SK-N-SH (cell line): ENCODE results near the gene HERC4. TPM values are rescaled to one million over a fixed set of nuclear protein-coding genes. Genes with fewer than 3 reads are reported as not detected.

Source experiments
- CTCF ChIA-PET: fragments of 300-600, 350-600 bp; formaldehyde crosslinking; extraction: SDS; loops from one replicate; lab custom pipeline; 2021; lab: Yijun Ruan, JAX
- POLR2A ChIA-PET: fragments of 350-600 bp; sonication (Branson Sonifier 250); formaldehyde crosslinking; extraction: SDS; loops from one replicate; lab custom pipeline; 2020; ENCODE audit warnings: antibody characterized with exemption, inconsistent platforms; lab: Yijun Ruan, JAX
- DNase-seq: peaks from one replicate; pipeline ENCODE4 v3.0.0; 2012
- H2AFZ ChIP-seq: fragments of 200-600 bp; sonication (generic); 2 replicates; pipeline ENCODE4 v1.8.1; 2016; ENCODE audit warnings: antibody characterized with exemption, mild to moderate bottlenecking, low read depth
- H3F3A ChIP-seq: fragments of 200-600 bp; sonication (generic); replicated peaks from 2 replicates; pipeline ENCODE3; 2016; ENCODE audit warnings: antibody characterized with exemption, mild to moderate bottlenecking; ENCODE audit not compliant: insufficient read depth
- H3K27ac ChIP-seq, 2 experiments: fragments of 200-500 bp in 1 of 2; fragments of 200-600 bp in 1 of 2; sonication (Bioruptor generic) in 1 of 2; sonication (generic), shearing (Covaris generic) in 1 of 2; 2 replicates each; pipeline versions ENCODE4 v1.5.1 to v1.6.1; 2014 to 2016; ENCODE audit warnings: low read depth in 2 of 2, inconsistent platforms in 1 of 2, low read length in 1 of 2, mild to moderate bottlenecking in 1 of 2, mixed read lengths in 1 of 2
- H3K27me3 ChIP-seq: fragments of 200-600 bp; sonication (generic), shearing (Covaris generic); 2 replicates; pipeline ENCODE4 v1.6.1; 2016; ENCODE audit warnings: mixed run types; ENCODE audit not compliant: insufficient read depth
- H3K36me3 ChIP-seq, 2 experiments: fragments of 200-500 bp in 1 of 2; fragments of 200-600 bp in 1 of 2; sonication (Bioruptor generic) in 1 of 2; sonication (generic) in 1 of 2; replicated peaks in 1 of 2; 2 replicates each; pipeline versions ENCODE3 to v1.5.1; 2014 to 2016; ENCODE audit warnings: low read length in 1 of 2, mild to moderate bottlenecking in 1 of 2; ENCODE audit not compliant: insufficient read depth in 2 of 2, control insufficient read depth in 1 of 2
- H3K4me1 ChIP-seq, 2 experiments: fragments of 200-500 bp in 1 of 2; fragments of 200-600 bp in 1 of 2; sonication (Bioruptor generic) in 1 of 2; sonication (generic), shearing (Covaris generic) in 1 of 2; 2 replicates each; pipeline versions ENCODE4 v1.5.1 to v1.6.1; 2014 to 2016; ENCODE audit warnings: low read depth in 1 of 2, low read length in 1 of 2, mixed run types in 1 of 2; ENCODE audit not compliant: insufficient read depth in 2 of 2, control insufficient read depth in 1 of 2
- H3K4me2 ChIP-seq: fragments of 200-600 bp; sonication (generic), shearing (Covaris generic); 2 replicates; pipeline ENCODE4 v1.6.1; 2017; ENCODE audit warnings: mixed run types
- H3K4me3 ChIP-seq, 2 experiments: fragments of 200-500 bp in 1 of 2; fragments of 200-600 bp in 1 of 2; sonication (Bioruptor generic) in 1 of 2; sonication (generic), shearing (Covaris generic) in 1 of 2; 2 replicates each; pipeline versions ENCODE4 v1.5.1 to v1.8.1; 2014 to 2016; ENCODE audit warnings: low read depth in 2 of 2, inconsistent platforms in 1 of 2, low read length in 1 of 2, mild to moderate bottlenecking in 1 of 2, mixed read lengths in 1 of 2, moderate library complexity in 1 of 2
- H3K79me2 ChIP-seq: fragments of 200-600 bp; sonication (generic); 2 replicates; pipeline ENCODE4 v1.8.1; 2017; ENCODE audit warnings: mild to moderate bottlenecking; ENCODE audit not compliant: insufficient read depth
- H3K9ac ChIP-seq: fragments of 200-600 bp; sonication (generic); 2 replicates; pipeline ENCODE4 v1.6.1; 2017; ENCODE audit warnings: mixed run types
- H3K9me2 ChIP-seq: fragments of 200-600 bp; sonication (generic); 2 replicates; pipeline ENCODE4 v1.6.1; 2017; ENCODE audit warnings: mixed run types
- H3K9me3 ChIP-seq: fragments of 200-600 bp; sonication (generic); 2 replicates; pipeline ENCODE4 v1.6.1; 2017; ENCODE audit warnings: mixed run types, mild to moderate bottlenecking, moderate library complexity
- H4K20me1 ChIP-seq: fragments of 200-600 bp; sonication (generic); 2 replicates; pipeline ENCODE4 v1.6.1; 2017; ENCODE audit warnings: mild to moderate bottlenecking, mixed run types; ENCODE audit not compliant: insufficient read depth
- ELF1 ChIP-seq: IDR thresholded peaks from 2 replicates; pipeline ENCODE4 v1.4.0; 2012
- EP300 ChIP-seq, 2 experiments: IDR thresholded peaks; 2 replicates each; pipeline versions ENCODE4 v1.4.0 to v1.6.1; 2012; ENCODE audit warnings: borderline replicate concordance in 1 of 2, low read depth in 1 of 2, low read length in 1 of 2
- FOSL2 ChIP-seq: IDR thresholded peaks from 2 replicates; pipeline ENCODE4 v1.4.0; 2012; ENCODE audit warnings: low read depth, mild to moderate bottlenecking, moderate library complexity, borderline replicate concordance
- FOXJ3 ChIP-seq: sonication (generic); formaldehyde crosslinking; IDR thresholded peaks from 2 replicates; pipeline ENCODE4 v1.5.1; 2020; ENCODE audit warnings: mild to moderate bottlenecking, missing genetic modification reagents
- GATA2 ChIP-seq: sonication (generic); formaldehyde crosslinking; IDR thresholded peaks from 2 replicates; pipeline ENCODE4 v1.5.0; 2020; ENCODE audit warnings: mild to moderate bottlenecking, missing genetic modification reagents
- JUND ChIP-seq: IDR thresholded peaks from 2 replicates; pipeline ENCODE4 v1.4.0; 2012
- MEF2A ChIP-seq: IDR thresholded peaks from 2 replicates; pipeline ENCODE4 v1.4.0; 2012; ENCODE audit warnings: low read depth, borderline replicate concordance
- MXI1 ChIP-seq: IDR thresholded peaks from 2 replicates; pipeline ENCODE4 v1.6.1; 2012; ENCODE audit warnings: mild to moderate bottlenecking, low read depth, low read length, improper control_type of control experiment
- NFIC ChIP-seq: IDR thresholded peaks from 2 replicates; pipeline ENCODE4 v1.4.0; 2012; ENCODE audit warnings: borderline replicate concordance
- RCOR1 ChIP-seq: fragments of 150-350 bp; IDR thresholded peaks from 2 replicates; pipeline ENCODE4 v1.6.1; 2017; ENCODE audit warnings: antibody characterized with exemption, low read length
- REST ChIP-seq: IDR thresholded peaks from 2 replicates; pipeline ENCODE4 v1.6.1; 2012; ENCODE audit warnings: mild to moderate bottlenecking, low read depth, low read length, moderate library complexity
- RFX5 ChIP-seq: IDR thresholded peaks from 2 replicates; pipeline ENCODE4 v1.6.1; 2012; ENCODE audit warnings: mild to moderate bottlenecking, improper control_type of control experiment, low read length
- RXRA ChIP-seq: IDR thresholded peaks from 2 replicates; pipeline ENCODE4 v1.4.0; 2012; ENCODE audit warnings: low read depth, mild to moderate bottlenecking, borderline replicate concordance
- TCF12 ChIP-seq: IDR thresholded peaks from 2 replicates; pipeline ENCODE4 v1.4.0; 2012
- USF1 ChIP-seq: IDR thresholded peaks from 2 replicates; pipeline ENCODE4 v1.4.0; 2012; ENCODE audit warnings: low read depth, borderline replicate concordance
- WGBS: methylation state at CpG from one replicate; pipeline ENCODE4 v1.1.6; 2017; ENCODE audit warnings: low lambda C conversion rate; 5-methylcytosine and 5-hydroxymethylcytosine counted together
- polyA plus RNA-seq, 3 experiments: library from polyadenylated mRNA; depleted of rRNA; stranded (reverse); fragments of >200 nt; gene quantifications; 2 replicates each; pipeline ENCODE4 v1.2.3, GENCODE V29; 2012
- TF ChIP-seq, protein P1 (sequence below): IDR thresholded peaks from 2 replicates; pipeline ENCODE4; 2012
- TF ChIP-seq, protein P2 (sequence below): IDR thresholded peaks from 2 replicates; pipeline ENCODE4 v1.4.0; 2012; ENCODE audit warnings: low read depth

Gene HERC4
- polyA plus RNA-seq, 1 of the 3 experiments (the other 2 are of a cell fraction) = 16.2 TPM

DNA sequence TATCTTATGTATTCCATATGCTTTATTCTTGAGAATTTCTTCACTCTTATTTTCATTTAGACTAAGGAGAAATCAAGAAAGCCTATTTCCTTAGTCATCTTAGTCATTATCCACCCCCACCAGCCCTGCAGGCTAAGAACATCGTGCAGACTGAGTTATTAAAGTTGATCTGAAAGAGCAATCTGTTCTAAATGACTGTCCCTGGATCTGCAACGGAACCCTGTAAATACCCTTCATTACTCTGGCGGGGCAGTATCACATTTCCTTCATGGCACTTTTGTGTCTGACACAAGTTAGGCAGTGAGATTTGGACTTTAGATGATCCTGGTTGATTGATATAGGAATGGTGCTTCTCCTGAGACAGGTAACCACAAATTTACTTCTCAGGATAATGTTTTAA lies 30.7 kb upstream of the HERC4 start:
- Histone ChIP-seq H3K4me2 (peak overlapping the region; percentile 20; the same call in 1 of the 2 replicates), H3K27me3 (no peaks in the 10 kb centered on the region), H3K9ac (peak overlapping the region; percentile 5; the same call in 1 of the 2 replicates), H3K79me2 (no peaks in the 10 kb centered on the region), H3K4me1 (peaks cover 3 to 43% of the 10 kb centered on the region in 2 experiments; a peak in 2 of 4 replicates), H3K36me3 (no peaks in the 10 kb centered on the region), H3F3A (peaks cover 13% of the 10 kb centered on the region), H3K27ac (peak overlapping the region; percentile 68 to 76), H4K20me1 (no peaks in the 10 kb centered on the region)
- CTCF ChIA-PET = interaction anchor here (1.3 kb wide), 1 partner anchor 50 kb away, joined by 3 read pairs; no protein-coding TSS in a partner anchor
- no peak for DNase-seq
- TF ChIP-seq MEF2A (no peak), FOXJ3 (CRISPR knock-in tag) (no peak), TCF12 (peak; percentile 42; the same call in 1 of the 2 replicates), REST (no peak), GATA2 (CRISPR knock-in tag) (no peak), JUND (0 out of 2 replicates have a peak, but pooled peaks have one; percentile 22), RXRA (no peak), FOSL2 (peak; percentile 50; the same call in 1 of the 2 replicates), NFIC (no peak), EP300 (IDR thresholded peaks at IDR 0.05; ENCODE audit: borderline replicate concordance in 1 of 2, low read depth in 1 of 2, low read length in 1 of 2) (no peak)
- TF ChIP-seq, protein P1, sequence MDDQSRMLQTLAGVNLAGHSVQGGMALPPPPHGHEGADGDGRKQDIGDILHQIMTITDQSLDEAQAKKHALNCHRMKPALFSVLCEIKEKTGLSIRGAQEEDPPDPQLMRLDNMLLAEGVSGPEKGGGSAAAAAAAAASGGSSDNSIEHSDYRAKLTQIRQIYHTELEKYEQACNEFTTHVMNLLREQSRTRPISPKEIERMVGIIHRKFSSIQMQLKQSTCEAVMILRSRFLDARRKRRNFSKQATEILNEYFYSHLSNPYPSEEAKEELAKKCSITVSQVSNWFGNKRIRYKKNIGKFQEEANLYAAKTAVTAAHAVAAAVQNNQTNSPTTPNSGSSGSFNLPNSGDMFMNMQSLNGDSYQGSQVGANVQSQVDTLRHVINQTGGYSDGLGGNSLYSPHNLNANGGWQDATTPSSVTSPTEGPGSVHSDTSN = peak; percentile 53; the same call in 1 of the 2 replicates
- TF ChIP-seq, all 33 proteins: peak for 4
- peak overlapping the region in 1 of 2 experiments; percentile 9; a peak in 1 of 4 replicates for H3K4me3 ChIP-seq
- H2AFZ ChIP-seq = no peak overlapping the region
- POLR2A ChIA-PET = no interaction called here
- H3K9me2 ChIP-seq = no peaks in the 10 kb centered on the region
- H3K9me3 ChIP-seq = no peaks in the 10 kb centered on the region
- WGBS = 26% methylated on average over 3 of the region's 3 CpGs

DNA sequence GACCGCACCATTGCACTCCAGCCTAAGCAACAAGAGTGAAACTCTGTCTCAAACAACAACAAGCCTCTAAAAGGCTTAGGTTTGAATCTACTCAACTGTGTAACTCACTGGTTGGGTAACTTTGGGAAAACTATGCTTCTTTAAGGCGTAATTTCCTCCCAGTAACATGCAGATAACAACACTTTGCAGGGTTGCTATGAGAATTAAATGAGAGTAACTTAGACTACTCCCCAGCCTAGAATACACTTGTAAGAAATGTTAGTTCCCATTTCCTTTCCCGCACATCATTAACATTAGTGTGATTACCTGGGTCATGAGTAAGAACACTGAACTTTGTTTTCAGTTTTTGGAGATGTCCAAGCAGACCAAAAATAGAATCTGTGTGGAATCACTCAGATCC lies 28.8 kb upstream of the HERC4 start:
- Histone ChIP-seq H4K20me1 (no peaks in the 10 kb centered on the region), H3K36me3 (no peaks in the 10 kb centered on the region), H3K9ac (no peak overlapping the region), H3K27ac (peak overlapping the region in 1 of 2 experiments; percentile 19; a peak in 2 of 4 replicates), H3K4me2 (no peak overlapping the region), H2AFZ (no peak overlapping the region), H3K4me1 (peaks cover 7 to 49% of the 10 kb centered on the region in 2 experiments; a peak in 3 of 4 replicates), H3F3A (peaks cover 29% of the 10 kb centered on the region), H3K79me2 (no peaks in the 10 kb centered on the region), H3K27me3 (no peaks in the 10 kb centered on the region), H3K9me3 (no peaks in the 10 kb centered on the region), H3K4me3 (no peak overlapping the region), H3K9me2 (no peaks in the 10 kb centered on the region)
- ChIA-PET CTCF (interaction anchor here (0.9 kb wide), 1 partner anchor 438 kb away, joined by 3 read pairs; no protein-coding TSS in a partner anchor), POLR2A (no interaction called here)
- DNase-seq = no peak
- 95% methylated on average over 3 of the region's 3 CpGs for WGBS
- TF ChIP-seq TCF12 = no peak
- TF ChIP-seq, protein P2, sequence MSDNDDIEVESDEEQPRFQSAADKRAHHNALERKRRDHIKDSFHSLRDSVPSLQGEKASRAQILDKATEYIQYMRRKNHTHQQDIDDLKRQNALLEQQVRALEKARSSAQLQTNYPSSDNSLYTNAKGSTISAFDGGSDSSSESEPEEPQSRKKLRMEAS = no peak
- no peak for TF ChIP-seq NFIC
- no peak for TF ChIP-seq RXRA
- TF ChIP-seq ELF1 = no peak
- TF ChIP-seq JUND = no peak
- TF ChIP-seq USF1 = no peak
- TF ChIP-seq REST = no peak
- no peak for TF ChIP-seq FOXJ3 (CRISPR knock-in tag)
- TF ChIP-seq RCOR1 = no peak
- TF ChIP-seq RFX5 = no peak
- no peak for TF ChIP-seq MXI1
